GM19452 (cell line): ENCODE measurements around the gene SLC22A23.

Experiments
- ATAC-seq: cut with Tn5 transposase; IDR thresholded peaks from one replicate; pipeline ENCODE4 v1.9.1; 2021; ENCODE audit not compliant: unreplicated experiment

The SLC22A23 gene

GRCh38 chr6:3456898-3457709, at the start of gene SLC22A23:
Gene SLC22A23 (minus strand): TSS chr6:3457050. CDS start chr6:3456559, 491 bp downstream.
- ATAC-seq: no peak

- no peak for ATAC-seq
Observed at GRCh38 chr6:3506200-3506599, 49.4 kb upstream of the SLC22A23 start.

GRCh38 chr6:3504938-3505805, 48.3 kb upstream of the SLC22A23 start:
- no peak for ATAC-seq

GRCh38 chr6:3504354-3504753, 47.5 kb upstream of the SLC22A23 start:
- no peak for ATAC-seq

GRCh38 chr6:3501826-3502500, 45.1 kb upstream of the SLC22A23 start:
- no peak for ATAC-seq

- ATAC-seq: no peak
Observed at GRCh38 chr6:3500262-3501014, 43.6 kb upstream of the SLC22A23 start.

- ATAC-seq: no peak
Observed at GRCh38 chr6:3499603-3500002, 42.8 kb upstream of the SLC22A23 start.

GRCh38 chr6:3496395-3496794, 39.5 kb upstream of the SLC22A23 start:
- ATAC-seq: no peak

GRCh38 chr6:3494391-3495100, 37.7 kb upstream of the SLC22A23 start:
- no peak for ATAC-seq

- no peak for ATAC-seq
Observed at GRCh38 chr6:3490625-3490980, 33.8 kb upstream of the SLC22A23 start.

GRCh38 chr6:3489961-3490624, 33.2 kb upstream of the SLC22A23 start:
- no peak for ATAC-seq

GRCh38 chr6:3489027-3489757, 32.3 kb upstream of the SLC22A23 start:
- ATAC-seq: no peak

GRCh38 chr6:3484946-3485345, 28.1 kb upstream of the SLC22A23 start:
- ATAC-seq: no peak

- ATAC-seq: no peak
Observed at GRCh38 chr6:3484192-3484591, 27.3 kb upstream of the SLC22A23 start.

GRCh38 chr6:3483675-3484074, 26.8 kb upstream of the SLC22A23 start:
- no peak for ATAC-seq

GRCh38 chr6:3482869-3483268, 26.0 kb upstream of the SLC22A23 start:
- ATAC-seq: no peak

GRCh38 chr6:3481640-3482039, 24.8 kb upstream of the SLC22A23 start:
- no peak for ATAC-seq

GRCh38 chr6:3480009-3480408, 23.2 kb upstream of the SLC22A23 start:
- no peak for ATAC-seq

- ATAC-seq: no peak
Observed at GRCh38 chr6:3473773-3474172, 16.9 kb upstream of the SLC22A23 start.
